T-helper 1 cell treated with Interleukin-12 subunit alpha and Interleukin-12 subunit beta and Interleukin-4 antibody, amounts not matched to agents 30 μg/mL and 1 μg/mL, for 36 hours (primary cell): Measurements from ENCODE around the gene CFAP97D2.
"Not testable (repeated sequence)": the region's sequence is repeated elsewhere in the genome, so short reads cannot be mapped to it uniquely, and the experiment has no call there.

ENCODE experiments used
- H3K27ac Mint-ChIP-seq: one replicate; pipeline ENCODE4 v1.8.0; 2021; ENCODE audit warnings: mild to moderate bottlenecking, mixed read lengths
- H3K27me3 Mint-ChIP-seq: one replicate; pipeline ENCODE4 v1.8.0; 2021; ENCODE audit warnings: low read depth, mixed read lengths
- H3K36me3 Mint-ChIP-seq: one replicate; pipeline ENCODE4 v1.8.0; 2021; ENCODE audit warnings: low read depth, mixed read lengths
- H3K4me1 Mint-ChIP-seq: one replicate; pipeline ENCODE4 v1.8.0; 2021; ENCODE audit warnings: low read depth, mixed read lengths
- H3K4me3 Mint-ChIP-seq: one replicate; pipeline ENCODE4 v1.8.0; 2021; ENCODE audit warnings: mild to moderate bottlenecking, moderate library complexity, mixed read lengths
- H3K9me3 Mint-ChIP-seq: one replicate; pipeline ENCODE4 v1.8.0; 2021; ENCODE audit warnings: mixed read lengths

The CFAP97D2 gene

DNA sequence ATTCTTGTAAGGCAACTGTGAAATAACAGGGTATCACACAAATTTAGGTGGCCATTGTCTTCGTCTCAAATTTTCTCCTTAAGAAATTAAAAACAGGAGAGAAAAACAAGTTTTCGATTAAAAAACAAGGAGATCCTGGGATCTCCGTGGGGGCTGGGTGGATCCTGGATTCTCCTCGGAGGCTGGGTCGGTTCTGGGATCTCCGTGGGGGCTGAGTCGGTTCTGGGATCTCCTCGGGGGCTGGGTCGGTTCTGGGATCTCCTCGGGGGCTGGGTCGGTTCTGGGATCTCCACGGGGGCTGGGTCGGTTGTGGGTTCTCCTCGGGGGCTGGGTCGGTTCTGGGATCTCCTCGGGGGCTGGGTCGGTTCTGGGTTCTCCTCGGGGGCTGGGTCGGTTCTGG lies 30.2 kb upstream of the CFAP97D2 start:
- H3K9me3 Mint-ChIP-seq, H3K27me3 Mint-ChIP-seq: not testable (repeated sequence)
- Mint-ChIP-seq H3K4me3 (peak overlapping the region; percentile 60), H3K27ac (peak overlapping the region; percentile 86), H3K4me1 (peaks cover 74% of the 10 kb centered on the region), H3K36me3 (peaks cover 21% of the 10 kb centered on the region)

DNA sequence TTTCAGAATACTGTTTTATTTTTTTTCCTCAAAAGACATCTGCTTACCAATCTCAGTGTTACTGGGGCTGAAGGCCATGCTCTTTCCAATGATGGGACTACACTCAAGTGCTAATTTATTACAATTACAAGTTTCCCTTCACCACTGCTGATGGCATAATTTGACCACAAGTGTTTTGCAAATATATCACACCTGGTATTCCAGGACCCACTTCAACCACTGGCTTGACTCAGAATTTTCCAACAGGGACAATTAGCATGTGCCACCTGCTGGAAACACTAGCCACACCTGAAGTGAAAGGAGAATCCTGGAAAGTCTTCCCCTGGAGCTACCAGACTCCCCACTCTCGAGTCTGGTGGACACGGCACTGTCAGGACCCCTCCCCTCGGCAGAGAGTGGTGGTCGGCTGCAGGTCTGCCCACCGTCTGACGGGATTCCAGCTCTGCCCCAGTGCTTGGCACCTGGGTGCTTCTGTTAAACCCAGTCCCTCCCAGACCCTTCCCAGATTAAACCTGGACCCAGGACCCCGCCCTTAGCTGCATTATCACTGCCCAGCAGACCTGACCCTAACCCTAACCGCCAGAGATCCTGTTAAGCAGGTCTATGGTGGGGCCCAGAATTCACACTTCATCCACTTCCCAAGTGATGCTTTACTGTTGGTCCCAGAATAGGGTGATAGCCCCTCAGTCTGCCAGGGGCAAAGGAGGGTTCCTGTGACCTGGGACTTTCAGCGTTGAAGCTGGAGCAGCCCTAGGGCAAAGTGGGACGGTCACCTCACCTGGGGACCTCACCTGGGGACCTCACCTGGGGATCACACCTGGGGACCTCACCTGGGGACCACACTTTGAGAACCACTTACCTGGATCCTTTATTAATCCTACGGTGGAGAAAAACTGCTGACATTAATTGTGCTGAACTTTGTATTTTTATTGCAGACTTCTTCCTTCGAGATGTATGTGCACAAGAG lies 29.0 kb upstream of the CFAP97D2 start:
- peaks cover 5% of the 10 kb centered on the region for H3K27me3 Mint-ChIP-seq
- H3K27ac Mint-ChIP-seq, result peak overlapping the region; percentile 86

DNA sequence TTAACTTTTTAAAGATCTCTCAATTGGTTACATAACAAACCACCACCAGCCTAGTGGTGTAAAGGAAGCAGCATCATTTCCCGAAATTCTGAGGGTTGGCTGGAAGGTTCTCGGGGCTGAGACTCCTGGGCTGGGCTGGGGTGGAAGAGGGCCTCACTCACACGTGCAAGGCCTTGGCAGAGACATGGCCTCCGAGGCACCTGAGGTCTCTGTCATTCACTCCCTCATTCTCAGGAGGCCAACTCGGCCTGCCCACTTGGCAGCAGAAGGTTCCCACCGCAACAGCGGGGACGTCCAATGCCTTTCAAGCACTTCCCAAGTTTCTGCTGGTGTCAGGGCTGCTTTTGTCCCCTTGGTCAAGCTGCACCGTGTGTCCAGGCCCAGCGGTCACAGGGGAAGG lies 28.0 kb upstream of the CFAP97D2 start:
- H3K36me3 Mint-ChIP-seq, result peaks cover 20% of the 10 kb centered on the region
- peaks cover 64% of the 10 kb centered on the region for H3K4me1 Mint-ChIP-seq
- peak overlapping the region; percentile 70 for H3K4me3 Mint-ChIP-seq
- H3K9me3 Mint-ChIP-seq, result peaks cover 6% of the 10 kb centered on the region
- peaks cover 5% of the 10 kb centered on the region for H3K27me3 Mint-ChIP-seq
- H3K27ac Mint-ChIP-seq, result peak overlapping the region; percentile 81

More for the DNA sequence above, 29.0 kb upstream of the CFAP97D2 start:
- Mint-ChIP-seq H3K4me1 (peaks cover 74% of the 10 kb centered on the region), H3K9me3 (peaks cover 6% of the 10 kb centered on the region), H3K36me3 (peaks cover 23% of the 10 kb centered on the region), H3K4me3 (peak overlapping the region; percentile 60)

DNA sequence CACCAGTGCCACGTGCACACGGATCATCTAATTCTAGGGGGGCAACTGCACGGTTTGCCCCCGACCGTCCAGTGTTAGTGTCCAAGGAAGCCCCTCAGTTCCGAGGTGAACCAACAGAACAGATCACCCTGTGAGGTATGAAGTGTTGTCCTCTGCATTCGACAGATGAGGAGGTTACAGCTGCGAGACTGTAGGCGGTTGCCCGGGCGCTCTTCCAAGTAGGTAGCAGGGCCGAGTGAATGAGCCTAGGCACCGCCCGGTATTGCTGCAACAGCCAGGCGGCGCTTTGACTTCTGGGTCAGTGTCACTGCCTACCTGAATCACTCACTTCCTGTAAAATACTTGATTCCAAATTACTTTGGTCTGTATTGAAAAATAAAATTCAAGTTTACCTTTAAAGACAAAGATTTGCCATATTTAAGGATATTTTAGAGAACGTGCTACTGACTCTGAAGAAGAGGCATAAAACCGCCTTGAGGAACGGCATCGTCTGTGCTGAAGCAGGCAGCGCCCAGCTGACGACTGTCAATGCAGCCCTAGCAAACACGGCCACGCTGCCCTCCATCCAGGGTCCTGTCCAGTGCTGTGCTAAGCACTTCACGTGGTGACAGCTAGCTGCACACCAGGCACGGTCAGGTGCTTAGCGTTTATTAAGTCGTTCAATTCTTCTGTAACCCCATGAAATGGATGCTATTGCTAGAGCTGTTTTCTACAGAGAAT lies 27.3 kb upstream of the CFAP97D2 start:
- Mint-ChIP-seq H3K27me3 (peaks cover 5% of the 10 kb centered on the region), H3K9me3 (peaks cover 10% of the 10 kb centered on the region), H3K4me3 (peak overlapping the region; percentile 70), H3K36me3 (peaks cover 17% of the 10 kb centered on the region), H3K4me1 (peaks cover 62% of the 10 kb centered on the region), H3K27ac (peak overlapping the region; percentile 81)

DNA sequence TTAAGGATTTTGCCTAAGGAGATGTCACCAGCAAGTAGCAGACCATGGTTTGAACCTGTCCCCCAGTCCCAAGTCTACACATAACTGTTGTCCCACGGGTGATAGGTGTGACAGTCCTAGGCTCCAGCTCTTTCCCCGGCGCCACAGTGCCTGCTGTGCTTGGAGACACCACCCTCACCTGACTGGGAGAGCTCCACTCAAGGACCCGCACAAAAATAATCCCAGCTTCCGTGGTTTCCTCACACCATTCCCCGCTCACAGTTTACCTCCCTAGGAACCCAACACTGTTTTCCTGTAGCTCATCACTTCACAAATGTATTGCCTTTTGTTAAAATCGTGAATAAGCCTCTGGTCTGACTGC lies 26.8 kb upstream of the CFAP97D2 start:
- peak overlapping the region; percentile 24 for H3K27ac Mint-ChIP-seq
- no peak overlapping the region for H3K4me3 Mint-ChIP-seq
- H3K27me3 Mint-ChIP-seq, result peaks cover 5% of the 10 kb centered on the region
- H3K36me3 Mint-ChIP-seq, result peaks cover 16% of the 10 kb centered on the region
- peaks cover 59% of the 10 kb centered on the region for H3K4me1 Mint-ChIP-seq
- H3K9me3 Mint-ChIP-seq, result peaks cover 11% of the 10 kb centered on the region

DNA sequence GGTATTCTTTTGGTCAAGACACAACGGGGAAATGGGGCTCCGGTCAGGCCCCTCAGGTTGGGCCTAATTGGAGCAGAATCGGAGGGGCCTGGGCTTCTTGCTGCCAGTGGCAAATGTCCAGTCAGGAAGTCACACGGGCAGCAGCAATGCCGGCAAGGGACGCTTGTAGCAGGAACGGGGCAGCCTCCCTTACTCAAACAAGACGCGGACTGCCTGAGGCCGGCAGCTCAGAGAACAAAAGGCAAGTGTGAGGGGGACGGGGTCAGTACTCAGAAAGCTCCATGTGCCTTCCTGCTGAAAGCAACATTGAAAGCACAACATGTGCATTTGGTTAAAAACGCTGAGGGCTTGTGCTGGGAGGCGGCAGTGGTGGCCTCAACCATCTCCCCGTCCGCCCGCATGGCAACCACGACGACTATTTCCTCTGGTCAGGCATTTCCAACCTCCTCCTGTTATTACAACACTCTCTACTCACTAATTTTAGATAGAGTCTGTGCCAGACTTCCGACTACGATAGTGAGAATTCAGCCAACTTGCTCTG lies 26.2 kb upstream of the CFAP97D2 start:
- H3K27ac Mint-ChIP-seq, result no peak overlapping the region
- H3K36me3 Mint-ChIP-seq, result peaks cover 19% of the 10 kb centered on the region
- H3K9me3 Mint-ChIP-seq, result peaks cover 11% of the 10 kb centered on the region
- peaks cover 5% of the 10 kb centered on the region for H3K27me3 Mint-ChIP-seq
- peaks cover 62% of the 10 kb centered on the region for H3K4me1 Mint-ChIP-seq
- H3K4me3 Mint-ChIP-seq, result no peak overlapping the region

DNA sequence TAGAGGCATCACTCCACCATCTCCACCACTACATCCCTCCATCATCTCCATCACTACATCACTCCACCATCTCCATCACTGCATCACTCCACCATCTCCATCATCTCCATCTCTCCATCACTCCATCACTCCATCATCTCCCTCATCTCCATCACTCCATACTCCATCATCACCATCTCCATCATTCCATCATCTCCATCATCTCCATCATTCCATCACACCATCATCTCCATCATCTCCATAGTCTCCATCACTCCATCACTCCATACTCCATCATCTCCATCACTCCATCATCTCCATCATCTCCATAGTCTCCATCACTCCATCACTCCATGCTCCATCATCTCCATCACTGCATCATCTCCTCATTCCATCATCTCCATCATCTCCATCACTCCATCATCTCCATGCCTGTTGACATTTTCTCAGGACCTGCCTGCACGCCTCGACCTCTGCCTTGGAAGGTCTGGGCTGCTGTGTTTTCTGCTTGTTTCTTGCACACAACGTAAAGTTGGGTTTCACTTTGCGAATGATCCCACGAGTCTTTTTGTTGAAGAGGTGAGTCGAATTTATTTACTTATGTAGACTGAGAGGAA lies 25.5 kb upstream of the CFAP97D2 start:
- peaks cover 5% of the 10 kb centered on the region for H3K27me3 Mint-ChIP-seq
- peak overlapping the region; percentile 67 for H3K27ac Mint-ChIP-seq
- H3K36me3 Mint-ChIP-seq, result peaks cover 23% of the 10 kb centered on the region
- peaks cover 61% of the 10 kb centered on the region for H3K4me1 Mint-ChIP-seq
- peak overlapping the region; percentile 64 for H3K4me3 Mint-ChIP-seq
- peaks cover 15% of the 10 kb centered on the region for H3K9me3 Mint-ChIP-seq

DNA sequence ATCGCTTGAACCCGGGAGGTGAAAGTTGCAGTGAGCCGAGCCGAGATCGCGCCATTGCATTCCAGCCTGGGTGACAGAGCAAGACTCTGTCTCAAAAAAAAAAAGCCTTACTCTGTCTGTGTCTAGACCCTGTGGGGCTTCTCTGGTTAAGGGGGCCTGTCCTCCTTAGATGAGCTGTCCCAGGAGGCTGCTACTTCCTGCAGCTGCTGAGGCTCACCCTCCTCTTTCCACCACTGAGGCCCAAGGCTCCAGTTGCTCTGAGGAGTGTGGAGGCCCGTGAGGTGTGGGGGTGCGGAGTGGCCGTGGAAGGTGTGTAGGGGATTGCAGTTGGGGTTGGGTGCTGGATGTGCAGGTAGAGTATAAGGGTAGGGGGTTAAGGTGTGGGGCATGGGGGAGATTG lies 24.6 kb upstream of the CFAP97D2 start:
- Mint-ChIP-seq H3K4me1 (peaks cover 58% of the 10 kb centered on the region), H3K27ac (peak overlapping the region; percentile 67), H3K9me3 (peaks cover 23% of the 10 kb centered on the region)

DNA sequence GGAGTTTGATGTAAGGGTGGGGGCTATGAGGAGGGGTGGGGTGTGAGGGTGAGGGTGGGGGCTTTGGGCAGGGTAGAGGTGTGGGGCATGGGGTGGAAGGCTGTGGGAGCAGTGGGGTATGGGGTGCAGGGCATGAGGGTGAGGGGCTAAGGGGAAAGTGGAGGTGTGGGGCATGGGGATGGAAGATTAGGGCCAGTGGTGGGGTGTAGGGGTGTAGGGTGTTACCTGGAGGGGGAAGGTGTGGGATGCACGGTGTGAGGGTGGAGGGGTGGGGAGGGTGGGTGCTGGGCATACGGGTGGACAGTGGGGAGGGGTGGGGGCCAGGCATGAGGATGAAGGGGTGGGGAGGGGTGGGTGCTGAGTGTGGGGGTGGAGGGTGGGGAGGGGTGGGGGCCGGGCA lies 23.7 kb upstream of the CFAP97D2 start:
- H3K27ac Mint-ChIP-seq, result no peak overlapping the region
- no peak overlapping the region for H3K4me3 Mint-ChIP-seq
- peaks cover 25% of the 10 kb centered on the region for H3K36me3 Mint-ChIP-seq
- peaks cover 24% of the 10 kb centered on the region for H3K9me3 Mint-ChIP-seq
- H3K27me3 Mint-ChIP-seq, result peaks cover 5% of the 10 kb centered on the region
- H3K4me1 Mint-ChIP-seq, result peaks cover 60% of the 10 kb centered on the region

More for the DNA sequence above, 24.6 kb upstream of the CFAP97D2 start:
- Mint-ChIP-seq H3K4me3 (peak overlapping the region; percentile 56), H3K27me3 (peaks cover 5% of the 10 kb centered on the region), H3K36me3 (peaks cover 22% of the 10 kb centered on the region)

DNA sequence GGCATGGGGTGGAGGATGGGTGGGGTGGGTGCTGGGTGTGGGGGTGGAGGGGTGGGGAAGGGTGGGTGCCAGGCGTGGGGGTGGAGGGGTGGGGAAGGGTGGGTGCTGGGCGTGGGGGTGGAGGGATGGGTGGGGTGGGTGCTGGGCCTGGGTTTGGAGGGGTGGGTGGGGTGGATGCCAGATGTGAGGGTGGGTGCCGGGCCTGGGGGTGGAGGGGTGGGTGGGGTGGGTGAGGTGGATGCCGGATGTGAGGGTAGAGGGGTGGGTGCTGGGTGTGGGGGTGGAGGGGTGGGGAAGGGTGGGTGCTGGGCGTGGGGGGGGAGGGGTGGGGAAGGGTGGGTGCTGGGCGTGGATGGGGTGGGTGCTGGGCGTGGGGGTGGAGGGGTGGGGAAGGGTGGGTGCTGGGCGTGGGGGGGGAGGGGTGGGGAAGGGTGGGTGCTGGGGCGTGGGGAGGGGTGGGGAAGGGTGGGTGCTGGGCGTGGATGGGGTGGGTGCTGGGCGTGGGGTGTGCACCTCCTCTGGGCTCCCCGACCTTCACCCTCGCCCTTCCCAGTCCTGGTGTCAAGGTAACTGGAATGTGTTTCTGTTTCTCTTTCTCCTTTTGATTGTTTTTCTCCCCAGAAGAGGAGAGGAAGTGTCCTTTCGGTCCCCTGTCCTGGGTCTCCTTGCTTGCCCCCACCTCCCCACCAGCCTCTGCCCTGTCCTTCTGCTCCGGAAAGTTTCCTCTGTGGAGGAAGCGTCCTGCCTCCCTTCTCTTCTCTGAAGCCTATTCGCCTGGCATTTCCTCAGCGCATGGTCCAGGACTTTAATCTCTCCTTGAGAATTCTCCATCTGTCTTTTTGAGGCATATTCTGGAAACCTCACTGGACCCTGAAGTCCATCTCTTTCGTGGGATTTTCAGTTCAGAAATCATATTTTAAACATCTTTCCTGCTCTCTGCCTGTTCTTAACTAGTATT lies 22.9 kb upstream of the CFAP97D2 start:
- H3K4me3 Mint-ChIP-seq, result peak overlapping the region; percentile 49
- H3K27ac Mint-ChIP-seq, result peak overlapping the region; percentile 83
- peaks cover 24% of the 10 kb centered on the region for H3K9me3 Mint-ChIP-seq
- H3K36me3 Mint-ChIP-seq, result peaks cover 28% of the 10 kb centered on the region
- H3K27me3 Mint-ChIP-seq, result peaks cover 5% of the 10 kb centered on the region
- H3K4me1 Mint-ChIP-seq, result peaks cover 54% of the 10 kb centered on the region

DNA sequence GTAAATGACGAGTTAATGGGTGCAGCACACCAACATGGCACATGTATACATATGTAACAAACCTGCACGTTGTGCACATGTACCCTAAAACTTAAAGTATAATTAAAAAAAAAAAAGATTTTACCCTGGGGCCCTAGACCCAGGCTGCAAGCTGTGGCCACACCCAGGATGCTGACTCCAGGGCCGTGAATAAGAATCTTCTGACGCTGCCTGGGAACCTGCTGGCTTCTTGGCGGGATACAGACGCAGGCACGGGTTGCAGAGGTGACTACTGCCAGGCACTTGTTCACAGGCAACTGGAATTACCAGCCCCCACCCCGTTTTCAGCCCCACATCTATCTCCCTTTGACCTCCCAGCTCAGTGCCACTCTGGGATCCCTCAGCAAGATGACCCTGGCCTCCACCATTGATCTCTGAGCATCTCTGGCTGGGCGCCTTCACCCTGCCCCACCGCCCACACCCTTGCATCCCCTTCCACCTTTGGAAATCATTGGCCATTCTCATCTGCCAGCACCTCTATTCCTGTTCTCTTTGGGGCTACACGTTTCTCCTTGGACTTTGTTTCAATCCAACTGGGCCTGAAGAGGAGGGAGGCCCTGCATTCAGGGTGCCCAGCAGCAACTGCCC lies 21.1 kb upstream of the CFAP97D2 start:
- Mint-ChIP-seq H3K4me1 (peaks cover 58% of the 10 kb centered on the region), H3K36me3 (peaks cover 40% of the 10 kb centered on the region), H3K27ac (peak overlapping the region; percentile 15), H3K9me3 (peaks cover 24% of the 10 kb centered on the region), H3K4me3 (peak overlapping the region; percentile 13), H3K27me3 (peaks cover 5% of the 10 kb centered on the region)

DNA sequence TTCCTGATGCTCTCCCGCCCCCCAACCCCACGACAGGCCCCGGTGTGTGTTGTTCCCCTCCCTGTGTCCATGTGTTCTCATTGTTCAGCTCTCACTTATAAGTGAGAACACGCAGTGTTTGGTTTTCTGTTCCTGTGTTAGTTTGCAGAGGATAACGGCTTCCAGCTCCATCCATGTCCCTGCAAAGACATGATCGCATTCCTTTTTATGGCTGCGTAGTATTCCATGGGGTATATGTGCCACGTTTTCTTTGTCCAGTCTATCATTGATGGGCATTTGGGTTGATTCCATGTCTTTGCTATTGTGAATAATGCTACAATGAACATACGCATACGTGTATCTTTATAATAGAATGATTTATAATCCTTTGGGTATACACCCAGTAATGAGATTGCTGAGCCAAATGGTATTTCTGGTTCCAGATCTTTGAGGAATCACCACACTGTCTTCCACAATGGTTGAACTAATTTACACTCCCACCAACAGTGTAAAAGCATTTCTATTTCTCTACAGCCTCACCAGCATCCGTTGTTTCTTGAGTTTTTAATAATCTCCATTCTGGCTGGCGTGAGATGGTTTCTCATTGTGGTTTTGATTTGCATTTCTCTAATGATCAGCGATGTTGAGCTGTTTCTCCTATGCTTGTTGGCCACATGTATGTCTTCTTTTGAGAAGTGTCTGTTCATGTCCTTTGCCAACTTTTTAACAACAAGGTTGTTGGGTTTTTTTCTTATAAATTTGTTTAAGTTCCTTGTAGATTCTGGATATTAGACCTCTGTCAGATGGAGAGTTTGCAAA lies 20.0 kb upstream of the CFAP97D2 start:
- Mint-ChIP-seq H3K36me3 (peaks cover 34% of the 10 kb centered on the region), H3K4me1 (peaks cover 54% of the 10 kb centered on the region), H3K9me3 (peaks cover 18% of the 10 kb centered on the region)
- not testable (repeated sequence) for H3K27me3 Mint-ChIP-seq, H3K27ac Mint-ChIP-seq, H3K4me3 Mint-ChIP-seq
